GM23338 (cell line): Measurements from ENCODE around the gene FRZB. TPM values are rescaled to one million over a fixed set of nuclear protein-coding genes. Genes with fewer than 3 reads are reported as not detected.
A peak's percentile ranks its signal among the peaks of the same experiment; 100 is the strongest.

Source experiments
- ATAC-seq: fragments of 200-7000 bp; cut with Tn5 transposase; 3 replicates; pipeline ENCODE4 v1.9.1; 2020
- DNase-seq: peaks from one replicate; pipeline ENCODE4 v3.0.0-alpha.2; 2015; ENCODE audit warnings: low spot score
- H2AFZ ChIP-seq: fragments of 200-600 bp; sonication (generic); 2 replicates; pipeline ENCODE4 v1.8.0; 2016; ENCODE audit warnings: antibody characterized with exemption, mild to moderate bottlenecking, moderate library complexity
- H3F3A ChIP-seq: fragments of 200-600 bp; sonication (generic); replicated peaks from 2 replicates; pipeline ENCODE4 v1.8.0; 2017; ENCODE audit warnings: antibody characterized with exemption, mixed run types, low read depth
- H3K27ac ChIP-seq: fragments of 200-600 bp; sonication (generic); 2 replicates; pipeline ENCODE4 v1.6.1; 2016; ENCODE audit warnings: low read depth
- H3K27me3 ChIP-seq: fragments of 200-600 bp; sonication (generic); 2 replicates; pipeline ENCODE4 v1.8.0; 2016; ENCODE audit warnings: mild to moderate bottlenecking, mixed run types, moderate library complexity; ENCODE audit not compliant: insufficient read depth
- H3K36me3 ChIP-seq: fragments of 200-600 bp; sonication (generic); 2 replicates; pipeline ENCODE4 v1.8.0; 2016; ENCODE audit warnings: mild to moderate bottlenecking; ENCODE audit not compliant: insufficient read depth
- H3K4me1 ChIP-seq: fragments of 200-600 bp; sonication (generic); 2 replicates; pipeline ENCODE4 v1.8.0; 2016; ENCODE audit warnings: mild to moderate bottlenecking, moderate library complexity; ENCODE audit not compliant: insufficient read depth
- H3K4me2 ChIP-seq: fragments of 200-600 bp; sonication (generic); 2 replicates; pipeline ENCODE4 v1.7.1; 2017; ENCODE audit warnings: mixed run types
- H3K4me3 ChIP-seq: fragments of 200-600 bp; sonication (generic); 2 replicates; pipeline ENCODE4 v1.6.1; 2016; ENCODE audit warnings: mixed run types
- H3K79me2 ChIP-seq: fragments of 200-600 bp; sonication (generic); replicated peaks from 2 replicates; pipeline ENCODE4 v1.8.0; 2017; ENCODE audit warnings: mild to moderate bottlenecking; ENCODE audit not compliant: insufficient read depth
- H3K9me2 ChIP-seq: fragments of 200-600 bp; sonication (generic); 2 replicates; pipeline ENCODE4 v1.8.0; 2017; ENCODE audit not compliant: insufficient read depth
- H4K20me1 ChIP-seq: fragments of 200-600 bp; sonication (generic); replicated peaks from 2 replicates; pipeline ENCODE4 v1.8.0; 2017; ENCODE audit warnings: mild to moderate bottlenecking; ENCODE audit not compliant: insufficient read depth
- H3K27ac Mint-ChIP-seq: 2 replicates; pipeline ENCODE4 v1.8.0; 2020; ENCODE audit warnings: inconsistent platforms, mild to moderate bottlenecking, moderate library complexity, mixed read lengths
- H3K27me3 Mint-ChIP-seq: 3 replicates; pipeline ENCODE4 v1.8.0; 2022; ENCODE audit warnings: low read depth, mild to moderate bottlenecking, moderate library complexity, mixed read lengths, inconsistent platforms; ENCODE audit not compliant: insufficient read depth, poor library complexity
- H3K36me3 Mint-ChIP-seq: 3 replicates; pipeline ENCODE4 v1.8.0; 2021; ENCODE audit warnings: low read depth, mild to moderate bottlenecking, inconsistent platforms, moderate library complexity, mixed read lengths
- H3K4me1 Mint-ChIP-seq: 3 replicates; pipeline ENCODE4 v1.8.0; 2020; ENCODE audit warnings: mild to moderate bottlenecking, inconsistent platforms, mixed read lengths
- H3K4me3 Mint-ChIP-seq: 3 replicates; pipeline ENCODE4 v1.8.0; 2021; ENCODE audit warnings: moderate library complexity, mild to moderate bottlenecking, inconsistent platforms, mixed read lengths
- H3K9me3 Mint-ChIP-seq: 3 replicates; pipeline ENCODE4 v1.8.0; 2020; ENCODE audit warnings: moderate library complexity, mild to moderate bottlenecking, inconsistent platforms, mixed read lengths
- CREB1 ChIP-seq: fragments of 250-450 bp; sonication (Bioruptor Pico); IDR thresholded peaks from 2 replicates; pipeline ENCODE4 v1.5.0; 2020; ENCODE audit warnings: low read depth, mild to moderate bottlenecking, moderate library complexity
- ETS1 ChIP-seq: IDR thresholded peaks from 2 replicates; pipeline ENCODE4 v1.6.1; 2016; ENCODE audit warnings: antibody characterized with exemption
- EZH2 ChIP-seq: fragments of 200-600 bp; sonication (generic); IDR thresholded peaks from one replicate; pipeline ENCODE4 v1.8.0; 2017; ENCODE audit warnings: antibody characterized with exemption, mild to moderate bottlenecking, low read depth; ENCODE audit not compliant: unreplicated experiment
- EZH2phosphoT487 ChIP-seq: fragments of 200-600 bp; sonication (generic); IDR thresholded peaks from one replicate; pipeline ENCODE4 v1.8.1; 2018; ENCODE audit warnings: antibody characterized with exemption; ENCODE audit not compliant: unreplicated experiment
- JUNB ChIP-seq: IDR thresholded peaks from one replicate; pipeline ENCODE4 v1.6.1; 2016; ENCODE audit warnings: antibody characterized with exemption; ENCODE audit not compliant: unreplicated experiment
- NANOG ChIP-seq: IDR thresholded peaks from 2 replicates; pipeline ENCODE4 v1.6.1; 2016; ENCODE audit warnings: antibody characterized with exemption, borderline replicate concordance
- POLR2AphosphoS5 ChIP-seq: IDR thresholded peaks from 2 replicates; pipeline ENCODE4 v1.6.1; 2016; ENCODE audit warnings: antibody characterized with exemption, low read depth
- STAT1 ChIP-seq: IDR thresholded peaks from one replicate; pipeline ENCODE4 v1.6.1; 2016; ENCODE audit warnings: antibody characterized with exemption; ENCODE audit not compliant: unreplicated experiment
- ZNF114 ChIP-seq: fragments of 250-450 bp; sonication (Bioruptor Pico); IDR thresholded peaks from 2 replicates; pipeline ENCODE4 v1.5.0; 2020; ENCODE audit warnings: mild to moderate bottlenecking, moderate library complexity
- ZNF331 ChIP-seq: fragments of 250-450 bp; sonication (Bioruptor Pico); IDR thresholded peaks from 2 replicates; pipeline ENCODE4 v1.5.0; 2020; ENCODE audit warnings: low read depth, mild to moderate bottlenecking, moderate library complexity
- ZNF462 ChIP-seq: fragments of 250-450 bp; sonication (Bioruptor Pico); IDR thresholded peaks from 2 replicates; pipeline ENCODE4 v1.5.0; 2020; ENCODE audit warnings: mild to moderate bottlenecking, moderate library complexity
- polyA plus RNA-seq: library from polyadenylated mRNA; unstranded; fragments of >200 nt; fragmentation: Nextera tagmentation; extraction: Ambion mirVana; gene quantifications from 2 replicates; pipeline ENCODE4 v1.2.1, GENCODE V29; 2016
- total RNA-seq: library from RNA; depleted of rRNA; stranded (reverse); fragments of >200 nt; shearing (Covaris generic); gene quantifications from 2 replicates; pipeline ENCODE4 v1.2.3, GENCODE V29; 2014
- TF ChIP-seq, protein P1 (sequence below), 2 experiments: fragments of 200-600 bp in 1 of 2; sonication (generic) in 1 of 2; conservative IDR thresholded peaks; 2 replicates each; pipeline versions ENCODE4 v1.5.1 to v1.6.1; 2016 to 2017; ENCODE audit warnings: antibody characterized with exemption in 2 of 2, low read depth in 2 of 2, mild to moderate bottlenecking in 2 of 2, moderate library complexity in 1 of 2
- TF ChIP-seq, protein P2 (sequence below): IDR thresholded peaks from one replicate; pipeline ENCODE4 v1.6.1; 2018; ENCODE audit warnings: antibody characterized with exemption; ENCODE audit not compliant: unreplicated experiment

The FRZB gene
- total and polyA plus RNA-seq, 2 experiments from 2014 or later: 0.52 to 1.2 TPM

- Histone ChIP-seq H3F3A (no peaks in the 10 kb centered on the region), H4K20me1 (no peaks in the 10 kb centered on the region), H2AFZ (peak overlapping the region; percentile 84), H3K36me3 (no peaks in the 10 kb centered on the region), H3K4me1 (no peaks in the 10 kb centered on the region), H3K27me3 (no peaks in the 10 kb centered on the region), H3K79me2 (no peaks in the 10 kb centered on the region), H3K9me2 (no peaks in the 10 kb centered on the region), H3K27ac (no peak overlapping the region), H3K4me3 (no peak overlapping the region), H3K4me2 (no peak overlapping the region)
- Mint-ChIP-seq H3K4me1 (peaks cover 4% of the 10 kb centered on the region; the same call in 2 of the 3 replicates), H3K4me3 (no peak overlapping the region), H3K9me3 (no peaks in the 10 kb centered on the region), H3K27ac (no peak overlapping the region; the same call in 1 of the 2 replicates), H3K27me3 (no peaks in the 10 kb centered on the region), H3K36me3 (no peaks in the 10 kb centered on the region)
- TF ChIP-seq ZNF462 (CRISPR knock-in tag): no peak
- TF ChIP-seq ZNF331 (CRISPR knock-in tag): no peak
- TF ChIP-seq ETS1: no peak
- no peak for TF ChIP-seq STAT1
- TF ChIP-seq EZH2: no peak
- TF ChIP-seq JUNB: no peak
- TF ChIP-seq, protein P1, sequence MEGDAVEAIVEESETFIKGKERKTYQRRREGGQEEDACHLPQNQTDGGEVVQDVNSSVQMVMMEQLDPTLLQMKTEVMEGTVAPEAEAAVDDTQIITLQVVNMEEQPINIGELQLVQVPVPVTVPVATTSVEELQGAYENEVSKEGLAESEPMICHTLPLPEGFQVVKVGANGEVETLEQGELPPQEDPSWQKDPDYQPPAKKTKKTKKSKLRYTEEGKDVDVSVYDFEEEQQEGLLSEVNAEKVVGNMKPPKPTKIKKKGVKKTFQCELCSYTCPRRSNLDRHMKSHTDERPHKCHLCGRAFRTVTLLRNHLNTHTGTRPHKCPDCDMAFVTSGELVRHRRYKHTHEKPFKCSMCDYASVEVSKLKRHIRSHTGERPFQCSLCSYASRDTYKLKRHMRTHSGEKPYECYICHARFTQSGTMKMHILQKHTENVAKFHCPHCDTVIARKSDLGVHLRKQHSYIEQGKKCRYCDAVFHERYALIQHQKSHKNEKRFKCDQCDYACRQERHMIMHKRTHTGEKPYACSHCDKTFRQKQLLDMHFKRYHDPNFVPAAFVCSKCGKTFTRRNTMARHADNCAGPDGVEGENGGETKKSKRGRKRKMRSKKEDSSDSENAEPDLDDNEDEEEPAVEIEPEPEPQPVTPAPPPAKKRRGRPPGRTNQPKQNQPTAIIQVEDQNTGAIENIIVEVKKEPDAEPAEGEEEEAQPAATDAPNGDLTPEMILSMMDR (conservative IDR thresholded peaks at IDR 0.05; ENCODE audit: low read depth in 2 of 2): no peak
- TF ChIP-seq EZH2phosphoT487: no peak
- no peak for TF ChIP-seq ZNF114 (CRISPR knock-in tag)
- no peak for TF ChIP-seq NANOG
- no peak for TF ChIP-seq CREB1
- TF ChIP-seq, protein P2, sequence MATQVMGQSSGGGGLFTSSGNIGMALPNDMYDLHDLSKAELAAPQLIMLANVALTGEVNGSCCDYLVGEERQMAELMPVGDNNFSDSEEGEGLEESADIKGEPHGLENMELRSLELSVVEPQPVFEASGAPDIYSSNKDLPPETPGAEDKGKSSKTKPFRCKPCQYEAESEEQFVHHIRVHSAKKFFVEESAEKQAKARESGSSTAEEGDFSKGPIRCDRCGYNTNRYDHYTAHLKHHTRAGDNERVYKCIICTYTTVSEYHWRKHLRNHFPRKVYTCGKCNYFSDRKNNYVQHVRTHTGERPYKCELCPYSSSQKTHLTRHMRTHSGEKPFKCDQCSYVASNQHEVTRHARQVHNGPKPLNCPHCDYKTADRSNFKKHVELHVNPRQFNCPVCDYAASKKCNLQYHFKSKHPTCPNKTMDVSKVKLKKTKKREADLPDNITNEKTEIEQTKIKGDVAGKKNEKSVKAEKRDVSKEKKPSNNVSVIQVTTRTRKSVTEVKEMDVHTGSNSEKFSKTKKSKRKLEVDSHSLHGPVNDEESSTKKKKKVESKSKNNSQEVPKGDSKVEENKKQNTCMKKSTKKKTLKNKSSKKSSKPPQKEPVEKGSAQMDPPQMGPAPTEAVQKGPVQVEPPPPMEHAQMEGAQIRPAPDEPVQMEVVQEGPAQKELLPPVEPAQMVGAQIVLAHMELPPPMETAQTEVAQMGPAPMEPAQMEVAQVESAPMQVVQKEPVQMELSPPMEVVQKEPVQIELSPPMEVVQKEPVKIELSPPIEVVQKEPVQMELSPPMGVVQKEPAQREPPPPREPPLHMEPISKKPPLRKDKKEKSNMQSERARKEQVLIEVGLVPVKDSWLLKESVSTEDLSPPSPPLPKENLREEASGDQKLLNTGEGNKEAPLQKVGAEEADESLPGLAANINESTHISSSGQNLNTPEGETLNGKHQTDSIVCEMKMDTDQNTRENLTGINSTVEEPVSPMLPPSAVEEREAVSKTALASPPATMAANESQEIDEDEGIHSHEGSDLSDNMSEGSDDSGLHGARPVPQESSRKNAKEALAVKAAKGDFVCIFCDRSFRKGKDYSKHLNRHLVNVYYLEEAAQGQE: no peak
- no peak for TF ChIP-seq POLR2AphosphoS5
- peak; percentile 35 for DNase-seq
- peak; percentile 75 for ATAC-seq
Observed at GRCh38 chr2:182854375-182855105, 11.9 kb downstream of the FRZB start.
